Measurements from ENCODE around the gene PGAP6.

PGAP6 gene

GRCh38 chr16:372302-372983, 9.3 kb downstream of the PGAP6 start:
- ATAC-seq (ENCODE audit: low read depth) (no peak), DNase-seq (ENCODE audit: low spot score) (peak; percentile 47)
- Histone ChIP-seq H3K36me3 (ENCODE audit: low read depth) (peaks cover 22% of the 10 kb centered on the region), H3K27me3 (ENCODE audit: insufficient read depth, poor library complexity, severe bottlenecking) (no peaks in the 10 kb centered on the region), H3K27ac (ENCODE audit: poor library complexity, severe bottlenecking) (no peak overlapping the region), H3K9me3 (ENCODE audit: severe bottlenecking) (no peaks in the 10 kb centered on the region), H3K4me1 (ENCODE audit: insufficient read depth, poor library complexity, severe bottlenecking) (peaks cover 2% of the 10 kb centered on the region), H3K4me3 (ENCODE audit: severe bottlenecking) (no peak overlapping the region)
- TF ChIP-seq, protein P1, sequence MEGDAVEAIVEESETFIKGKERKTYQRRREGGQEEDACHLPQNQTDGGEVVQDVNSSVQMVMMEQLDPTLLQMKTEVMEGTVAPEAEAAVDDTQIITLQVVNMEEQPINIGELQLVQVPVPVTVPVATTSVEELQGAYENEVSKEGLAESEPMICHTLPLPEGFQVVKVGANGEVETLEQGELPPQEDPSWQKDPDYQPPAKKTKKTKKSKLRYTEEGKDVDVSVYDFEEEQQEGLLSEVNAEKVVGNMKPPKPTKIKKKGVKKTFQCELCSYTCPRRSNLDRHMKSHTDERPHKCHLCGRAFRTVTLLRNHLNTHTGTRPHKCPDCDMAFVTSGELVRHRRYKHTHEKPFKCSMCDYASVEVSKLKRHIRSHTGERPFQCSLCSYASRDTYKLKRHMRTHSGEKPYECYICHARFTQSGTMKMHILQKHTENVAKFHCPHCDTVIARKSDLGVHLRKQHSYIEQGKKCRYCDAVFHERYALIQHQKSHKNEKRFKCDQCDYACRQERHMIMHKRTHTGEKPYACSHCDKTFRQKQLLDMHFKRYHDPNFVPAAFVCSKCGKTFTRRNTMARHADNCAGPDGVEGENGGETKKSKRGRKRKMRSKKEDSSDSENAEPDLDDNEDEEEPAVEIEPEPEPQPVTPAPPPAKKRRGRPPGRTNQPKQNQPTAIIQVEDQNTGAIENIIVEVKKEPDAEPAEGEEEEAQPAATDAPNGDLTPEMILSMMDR (IDR thresholded peaks at IDR 0.05; ENCODE audit: poor library complexity, severe bottlenecking): no peak

DNA sequence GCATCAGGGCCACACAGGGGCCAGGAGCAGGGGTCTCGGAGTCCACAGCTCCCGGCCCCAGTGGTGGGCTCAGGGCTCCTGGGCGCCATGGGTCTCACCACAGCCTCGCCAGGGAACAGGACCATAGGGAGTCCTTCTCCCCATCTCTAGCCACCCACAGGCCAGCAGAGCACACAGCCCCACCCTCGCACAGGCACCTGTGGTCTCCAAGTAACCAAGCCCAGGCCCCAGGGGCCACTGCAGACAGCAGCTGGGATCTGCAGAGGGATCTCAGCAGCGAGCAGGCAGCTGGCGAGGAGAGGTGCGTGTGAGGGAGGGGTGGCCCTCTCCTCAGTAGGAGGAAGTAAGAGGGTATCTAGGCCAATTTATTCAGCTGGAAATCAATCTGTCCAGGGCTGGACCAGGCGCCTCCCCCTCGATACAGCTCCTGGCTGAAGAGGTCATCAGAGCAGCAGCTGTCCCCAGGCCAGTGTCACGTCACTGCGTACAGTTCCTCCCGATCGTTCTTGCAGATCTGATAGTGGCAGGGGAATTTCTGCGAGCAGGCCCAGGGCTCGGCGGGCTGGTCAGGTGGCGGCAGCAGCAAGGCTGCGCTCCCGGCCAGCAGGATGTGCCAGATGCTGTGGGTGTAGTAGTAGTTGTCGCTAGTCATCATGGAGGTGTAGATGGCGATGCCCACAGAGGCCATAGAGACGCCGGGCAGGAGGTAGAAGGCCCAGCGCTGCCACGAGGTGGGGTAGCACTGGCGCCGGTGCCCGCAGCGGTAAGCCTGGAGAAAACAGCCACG, 10.1 kb downstream of the PGAP6 start:
- H3K9me3 ChIP-seq (ENCODE audit: severe bottlenecking): no peaks in the 10 kb centered on the region
- H3K4me1 ChIP-seq (ENCODE audit: insufficient read depth, poor library complexity, severe bottlenecking): peaks cover 2% of the 10 kb centered on the region
- peak overlapping the region; percentile 47 for H3K27ac ChIP-seq (ENCODE audit: poor library complexity, severe bottlenecking)
- no peak for DNase-seq (ENCODE audit: low spot score)
- TF ChIP-seq, protein P1 (IDR thresholded peaks at IDR 0.05; ENCODE audit: poor library complexity, severe bottlenecking): no peak
- no peak for ATAC-seq (ENCODE audit: low read depth)
- peaks cover 22% of the 10 kb centered on the region for H3K36me3 ChIP-seq (ENCODE audit: low read depth)
- H3K27me3 ChIP-seq (ENCODE audit: insufficient read depth, poor library complexity, severe bottlenecking): no peaks in the 10 kb centered on the region
- H3K4me3 ChIP-seq (ENCODE audit: severe bottlenecking): no peak overlapping the region

GRCh38 chr16:370979-371514, 10.7 kb downstream of the PGAP6 start:
- Histone ChIP-seq H3K36me3 (ENCODE audit: low read depth) (peaks cover 22% of the 10 kb centered on the region), H3K27ac (ENCODE audit: poor library complexity, severe bottlenecking) (peak overlapping the region; percentile 47), H3K4me1 (ENCODE audit: insufficient read depth, poor library complexity, severe bottlenecking) (peaks cover 2% of the 10 kb centered on the region), H3K27me3 (ENCODE audit: insufficient read depth, poor library complexity, severe bottlenecking) (no peaks in the 10 kb centered on the region), H3K4me3 (ENCODE audit: severe bottlenecking) (peak overlapping the region; percentile 12), H3K9me3 (ENCODE audit: severe bottlenecking) (no peaks in the 10 kb centered on the region)
- no peak for DNase-seq (ENCODE audit: low spot score)
- no peak for ATAC-seq (ENCODE audit: low read depth)
- TF ChIP-seq, protein P1 (IDR thresholded peaks at IDR 0.05; ENCODE audit: poor library complexity, severe bottlenecking): no peak

GRCh38 chr16:370443-370842, 11.3 kb downstream of the PGAP6 start, which contains the start of gene MRPL28:
Gene MRPL28 (minus strand): TSS chr16:370538. CDS start chr16:370218, 320 bp downstream.
- H3K27ac ChIP-seq (ENCODE audit: poor library complexity, severe bottlenecking): peak within 1 kb of the TSS; percentile 47
- no peaks in the 10 kb centered on the region for H3K27me3 ChIP-seq (ENCODE audit: insufficient read depth, poor library complexity, severe bottlenecking)
- ATAC-seq (ENCODE audit: low read depth): peak; percentile 92
- H3K4me3 ChIP-seq (ENCODE audit: severe bottlenecking): peak within 1 kb of the TSS; percentile 16
- H3K36me3 ChIP-seq (ENCODE audit: low read depth): peaks cover 22% of the 10 kb centered on the region
- peak; percentile 89 for DNase-seq (ENCODE audit: low spot score)
- no peaks in the 10 kb centered on the region for H3K9me3 ChIP-seq (ENCODE audit: severe bottlenecking)
- TF ChIP-seq, protein P1 (IDR thresholded peaks at IDR 0.05; ENCODE audit: poor library complexity, severe bottlenecking): no peak
- H3K4me1 ChIP-seq (ENCODE audit: insufficient read depth, poor library complexity, severe bottlenecking): peaks cover 2% of the 10 kb centered on the region

Measured in RWPE2 (cell line).